GM19397 (cell line): ENCODE measurements around the gene SYT5.
"Not testable (repeated sequence)": the region's sequence is repeated elsewhere in the genome, so short reads cannot be mapped to it uniquely, and the experiment has no call there.

ENCODE experiments used
- ATAC-seq: cut with Tn5 transposase; IDR thresholded peaks from one replicate; pipeline ENCODE4 v1.9.1; 2021; ENCODE audit warnings: mild to moderate bottlenecking, moderate library complexity; ENCODE audit not compliant: unreplicated experiment

Gene SYT5

GRCh38 chr19:55179606-55180484, at the start of gene SYT5:
TSS of gene SYT5 (minus strand) at chr19:55180289. CDS start at chr19:55179041, 1,248 bp downstream.
- no peak for ATAC-seq

DNA sequence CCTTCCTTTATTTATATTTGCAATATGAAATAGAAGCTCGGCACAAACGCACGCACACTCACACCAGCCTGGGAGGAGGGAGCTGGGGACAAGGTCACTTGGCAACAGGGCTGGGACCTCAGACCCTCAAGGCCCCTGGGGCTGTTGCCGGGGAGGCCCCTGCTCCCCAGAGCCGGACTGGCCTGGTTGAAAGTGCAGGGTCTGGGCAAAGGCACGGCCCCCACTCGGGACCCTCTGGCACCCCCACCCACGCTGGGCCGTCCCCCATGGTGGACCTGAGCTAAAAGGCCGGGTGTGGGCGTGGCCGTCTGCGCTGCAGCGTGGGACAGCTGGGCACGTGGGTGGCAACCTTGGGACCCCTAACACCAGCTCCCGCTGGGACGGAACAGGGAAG, 49.7 kb upstream of the SYT5 start:
- no peak for ATAC-seq

GRCh38 chr19:55229145-55229788, 49.2 kb upstream of the SYT5 start:
- no peak for ATAC-seq

GRCh38 chr19:55228403-55229031, 48.4 kb upstream of the SYT5 start, which contains the start of gene TMEM86B:
TSS of gene TMEM86B (minus strand) at chr19:55228763. CDS start at chr19:55228741, 22 bp downstream.
- ATAC-seq: no peak

DNA sequence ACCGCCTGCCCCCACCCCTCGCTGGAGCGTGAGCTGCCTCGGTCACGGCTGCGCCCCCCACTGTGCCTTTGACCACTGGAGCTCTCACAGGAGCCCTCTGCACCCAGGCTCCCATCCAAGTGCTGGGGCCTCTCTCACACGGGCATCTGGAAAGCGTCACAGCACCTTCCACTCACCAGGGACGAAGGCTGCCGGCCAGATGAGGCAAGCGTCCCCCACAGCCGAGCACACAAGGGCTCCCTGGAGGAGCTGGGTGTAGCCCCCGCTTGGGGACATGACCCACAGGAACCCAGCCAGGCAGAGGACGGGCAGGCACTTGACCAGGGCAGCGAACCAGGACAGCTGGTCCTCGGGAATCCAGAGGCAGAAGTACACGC, 47.9 kb upstream of the SYT5 start:
- ATAC-seq: no peak

GRCh38 chr19:55227241-55228014, 47.3 kb upstream of the SYT5 start:
- ATAC-seq: no peak

GRCh38 chr19:55226788-55227187, 46.7 kb upstream of the SYT5 start:
- ATAC-seq: no peak

DNA sequence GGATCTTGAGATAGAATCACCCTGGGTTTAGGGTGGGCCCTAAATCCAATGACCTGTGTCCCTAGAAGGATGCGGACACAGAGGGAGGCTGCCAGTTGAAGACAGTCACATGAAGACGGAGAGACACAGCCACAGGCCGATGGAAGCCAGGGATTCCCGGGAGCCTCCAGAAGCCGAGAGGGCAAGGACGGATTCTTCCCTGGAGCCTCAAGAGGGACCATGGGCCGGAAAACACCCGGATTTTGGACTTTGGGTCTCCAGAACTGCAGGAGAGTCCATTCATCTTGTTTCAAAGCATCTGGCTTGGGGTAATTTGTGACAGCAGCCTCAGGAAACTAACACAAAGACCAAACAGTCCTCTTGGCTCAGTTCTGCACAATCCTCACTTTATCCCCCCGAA, 46.2 kb upstream of the SYT5 start:
- no peak for ATAC-seq

DNA sequence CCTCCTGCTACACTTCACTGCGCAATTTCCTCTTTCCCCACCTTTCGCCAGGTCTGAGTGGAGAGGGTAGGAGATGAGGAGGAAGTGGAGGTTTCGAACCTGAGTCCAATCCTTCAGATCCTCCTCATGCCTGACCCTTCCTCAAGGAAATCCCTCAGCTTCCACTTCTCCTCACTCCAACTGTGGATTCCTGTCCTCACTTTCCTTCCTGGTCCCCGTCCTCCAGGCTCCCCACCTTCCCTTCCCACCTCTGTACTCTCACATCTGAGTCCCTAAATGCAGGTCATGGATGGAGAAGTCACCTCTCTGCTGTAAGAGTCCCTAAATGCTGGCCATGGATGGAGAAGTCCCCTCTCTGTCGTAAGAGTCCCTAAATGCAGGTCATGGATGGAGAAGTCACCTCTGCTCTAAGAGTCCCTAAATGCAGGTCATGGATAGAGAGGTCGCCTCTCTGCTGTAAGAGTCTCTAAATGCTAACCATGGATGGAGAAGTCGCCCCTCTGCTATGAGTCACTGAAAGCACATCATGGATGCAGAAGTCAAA, 45.4 kb upstream of the SYT5 start:
- no peak for ATAC-seq

DNA sequence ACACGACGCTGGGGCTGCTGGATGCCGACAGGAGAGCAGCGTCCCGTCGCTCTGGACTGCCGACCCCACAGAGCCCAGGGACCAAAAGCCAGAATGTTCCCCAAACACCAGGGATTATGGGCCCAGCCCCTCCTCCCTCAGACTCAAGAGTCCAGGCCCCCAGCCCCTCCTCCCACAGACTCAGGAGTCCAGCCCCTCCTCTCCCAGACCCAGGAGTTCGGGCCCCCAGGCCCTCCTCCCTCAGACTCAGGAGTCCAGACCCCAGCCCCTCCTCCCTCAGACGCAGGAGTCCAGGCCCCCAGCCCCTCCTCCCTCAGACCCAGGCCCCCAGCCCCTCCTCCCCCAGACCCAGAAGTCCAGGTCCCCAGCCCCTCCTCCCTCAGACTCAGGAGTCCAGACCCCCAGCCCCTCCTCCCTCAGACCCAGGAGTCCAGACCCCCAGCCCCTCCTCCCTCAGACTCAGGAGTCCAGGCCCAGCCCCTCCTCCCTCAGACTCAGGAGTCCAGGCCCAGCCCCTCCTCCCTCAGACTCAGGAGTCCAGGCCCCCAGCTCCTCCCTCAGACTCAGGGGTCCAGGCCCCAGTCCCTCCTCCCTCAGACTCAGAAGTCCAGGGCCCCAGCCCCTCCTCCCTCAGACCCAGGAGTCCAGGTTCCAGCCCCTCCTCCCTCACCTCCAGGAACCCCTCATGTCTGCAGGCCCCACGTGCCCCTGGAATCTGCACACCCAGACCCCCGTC, 44.8 kb upstream of the SYT5 start:
- ATAC-seq: not testable (repeated sequence)

DNA sequence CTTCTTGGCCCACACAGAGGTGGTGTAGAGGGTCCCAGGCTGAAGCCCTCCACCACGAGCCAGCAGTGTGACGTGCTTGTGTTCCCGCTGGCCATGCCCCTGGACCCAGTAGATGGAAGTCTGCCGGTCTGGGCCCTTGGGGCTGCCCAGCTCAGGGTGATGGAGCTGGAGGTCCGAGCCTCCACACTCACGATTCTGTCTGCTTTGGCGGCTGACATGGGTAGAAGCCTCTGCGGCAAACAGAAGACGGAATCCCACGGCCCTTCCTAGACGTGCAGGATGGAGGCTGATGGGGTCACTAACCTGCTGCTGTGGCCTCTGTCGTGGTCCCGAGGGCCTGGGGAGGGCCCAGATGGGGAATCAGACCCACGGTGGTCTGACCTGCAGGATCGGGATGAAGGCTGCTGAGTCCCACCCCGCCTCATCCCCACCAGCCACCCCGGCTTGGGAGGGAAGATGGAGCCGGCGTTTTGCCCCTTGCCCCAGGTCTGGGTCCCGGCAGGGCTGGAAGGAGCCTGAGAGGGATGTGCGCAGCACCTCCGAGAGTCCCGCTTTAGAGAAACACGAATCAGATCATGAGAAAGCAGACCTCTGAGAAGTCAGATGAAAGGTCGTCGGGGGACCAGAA, 44.1 kb upstream of the SYT5 start:
- ATAC-seq: no peak

- ATAC-seq: no peak
Observed at GRCh38 chr19:55223291-55224037, 43.4 kb upstream of the SYT5 start.

DNA sequence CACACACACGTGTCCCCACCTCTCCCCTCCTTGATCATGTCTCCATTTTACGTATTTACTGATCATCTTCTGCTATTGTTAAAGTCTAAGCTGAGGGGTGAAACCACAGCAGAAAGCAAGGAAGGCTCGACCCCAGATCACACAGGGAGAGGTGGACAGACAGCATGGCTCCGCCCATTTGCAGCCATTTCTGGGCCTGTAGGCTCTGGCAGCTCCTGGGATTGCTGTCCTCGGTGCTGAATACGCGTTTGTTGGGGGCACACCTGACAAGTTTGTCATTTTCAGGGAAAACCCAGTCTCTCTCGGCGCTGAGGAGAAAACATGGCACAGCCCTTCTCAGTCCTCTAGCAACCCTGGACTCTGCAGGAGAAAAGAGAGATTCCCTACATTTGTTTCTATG, 40.4 kb upstream of the SYT5 start:
- no peak for ATAC-seq

DNA sequence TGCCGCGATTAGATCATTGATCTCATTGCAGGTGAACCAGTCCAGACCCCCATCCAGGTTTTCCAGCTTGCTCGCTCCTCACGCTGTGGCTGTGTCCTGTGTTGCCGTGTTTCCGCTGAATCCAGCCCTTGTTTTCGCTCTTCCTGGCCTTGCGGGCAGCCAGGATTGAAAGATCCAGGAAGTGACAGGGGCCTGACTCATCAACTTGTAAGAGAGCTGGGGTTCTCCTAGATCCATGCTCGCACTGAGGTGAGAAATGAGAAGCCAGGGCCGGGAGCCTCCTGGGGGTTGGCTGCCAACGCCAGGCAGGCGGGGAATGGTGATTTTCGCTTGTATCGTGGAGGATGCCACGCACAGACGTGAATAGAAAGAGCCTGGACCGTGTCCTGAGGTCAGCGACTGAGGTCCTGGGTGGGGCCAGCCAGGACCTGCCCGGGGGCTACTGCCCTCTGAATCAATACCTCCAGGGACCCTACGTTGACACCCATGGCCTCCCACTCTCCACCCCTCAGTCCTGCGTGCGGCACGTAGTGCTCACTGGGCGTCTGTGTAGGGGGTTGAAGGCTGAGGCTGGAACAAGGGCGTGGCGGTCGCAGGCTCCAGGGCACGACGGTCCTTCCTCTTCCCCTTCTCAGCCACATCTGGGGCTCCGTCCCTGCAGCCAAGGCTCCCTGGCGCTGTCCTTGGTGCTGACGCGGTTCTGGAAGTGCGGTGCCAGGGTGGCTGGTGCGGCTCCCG, 36.5 kb upstream of the SYT5 start:
- ATAC-seq: no peak

GRCh38 chr19:55213547-55213946, 33.5 kb upstream of the SYT5 start:
- ATAC-seq: no peak

GRCh38 chr19:55212447-55212846, 32.4 kb upstream of the SYT5 start:
- no peak for ATAC-seq

GRCh38 chr19:55209693-55210472, 29.8 kb upstream of the SYT5 start:
- no peak for ATAC-seq
